NCI-H128 (cell line): ENCODE measurements around the gene SIDT2.
A peak's percentile ranks its signal among the peaks of the same experiment; 100 is the strongest.
"Not testable (repeated sequence)": the region's sequence is repeated elsewhere in the genome, so short reads cannot be mapped to it uniquely, and the experiment has no call there.

Experiments
- DNase-seq: peaks from one replicate; lab custom pipeline; 2025; ENCODE audit not compliant: unreplicated experiment; lab: John Stamatoyannopoulos, UW

SIDT2 gene

GRCh38 chr11:117178210-117179034, at the start of gene SIDT2:
Gene SIDT2 (plus strand): TSS chr11:117178743. CDS start chr11:117179264, 521 bp downstream.
- peak; percentile 75 for DNase-seq

GRCh38 chr11:117130396-117130795, 48.1 kb upstream of the SIDT2 start:
- DNase-seq: not testable (repeated sequence)

- DNase-seq: no peak
Observed at GRCh38 chr11:117130879-117131278, 47.7 kb upstream of the SIDT2 start.

- no peak for DNase-seq
Observed at GRCh38 chr11:117134431-117134830, 44.1 kb upstream of the SIDT2 start.

- DNase-seq: not testable (repeated sequence)
Observed at GRCh38 chr11:117134979-117135378, 43.6 kb upstream of the SIDT2 start.

- DNase-seq: not testable (repeated sequence)
Observed at GRCh38 chr11:117137223-117138086, 41.1 kb upstream of the SIDT2 start.

GRCh38 chr11:117143390-117143789, 35.2 kb upstream of the SIDT2 start:
- no peak for DNase-seq

GRCh38 chr11:117143871-117144476, 34.6 kb upstream of the SIDT2 start, which contains the start of gene PAFAH1B2:
Gene PAFAH1B2 (plus strand): TSS chr11:117144287. CDS start chr11:117152448, 8,161 bp downstream.
- DNase-seq: peak; percentile 75

GRCh38 chr11:117144477-117145392, 33.8 kb upstream of the SIDT2 start:
- no peak for DNase-seq

- no peak for DNase-seq
Observed at GRCh38 chr11:117145393-117145761, 33.2 kb upstream of the SIDT2 start.

- DNase-seq: no peak
Observed at GRCh38 chr11:117146521-117146920, 32.0 kb upstream of the SIDT2 start.

GRCh38 chr11:117152066-117152465, 26.5 kb upstream of the SIDT2 start:
- DNase-seq: no peak

- no peak for DNase-seq
Observed at GRCh38 chr11:117154468-117154867, 24.1 kb upstream of the SIDT2 start.

- DNase-seq: no peak
Observed at GRCh38 chr11:117157507-117157906, 21.0 kb upstream of the SIDT2 start.

- DNase-seq: no peak
Observed at GRCh38 chr11:117159892-117160291, 18.7 kb upstream of the SIDT2 start.

GRCh38 chr11:117160826-117161225, 17.7 kb upstream of the SIDT2 start:
- no peak for DNase-seq

GRCh38 chr11:117166491-117166890, 12.1 kb upstream of the SIDT2 start:
- no peak for DNase-seq

- no peak for DNase-seq
Observed at GRCh38 chr11:117169736-117170135, 8.8 kb upstream of the SIDT2 start.

GRCh38 chr11:117170210-117170609, 8.3 kb upstream of the SIDT2 start:
- DNase-seq: no peak

- DNase-seq: no peak
Observed at GRCh38 chr11:117171007-117171403, 7.5 kb upstream of the SIDT2 start.
